Amniotic epithelial cell (primary cell): Measurements from ENCODE around the gene CELA2A.

Experiments
- DNase-seq: peaks from one replicate; pipeline ENCODE4 v3.0.0-alpha.2; 2010; ENCODE audit warnings: low read depth

The CELA2A gene

DNA sequence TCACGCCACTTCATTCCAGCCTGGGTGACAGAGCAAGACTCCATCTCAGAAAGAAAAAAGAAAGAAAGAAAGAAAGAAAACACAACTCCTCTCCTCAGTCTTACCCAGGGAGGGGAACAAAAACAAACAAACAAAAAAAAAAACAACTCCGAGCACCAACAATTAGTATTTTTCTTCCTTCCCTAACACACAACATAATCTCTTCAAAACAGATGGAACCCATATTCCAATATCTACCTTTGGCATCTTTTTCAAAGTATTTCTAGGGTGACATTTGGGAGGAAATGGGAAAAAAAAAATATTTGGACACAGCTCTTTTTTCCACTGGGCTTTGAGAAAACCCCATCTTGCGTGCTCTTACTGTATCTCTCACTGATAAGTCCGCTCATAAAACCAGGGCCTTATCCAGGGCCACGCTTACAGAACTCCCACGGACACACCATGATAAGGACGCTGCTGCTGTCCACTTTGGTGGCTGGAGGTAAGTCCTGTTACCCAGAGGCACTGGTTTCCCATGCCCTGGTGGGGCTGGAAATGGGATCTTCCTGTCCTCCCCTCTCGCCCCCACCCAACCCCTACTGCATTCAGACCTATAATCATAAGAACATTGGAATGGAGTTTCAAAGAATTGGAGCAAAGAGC, at the start of gene CELA2A:
TSS of gene CELA2A (plus strand) at position 420 of the 642 bp plus-strand sequence. CDS start at position 442, 22 bp downstream.
- no peak for DNase-seq

- DNase-seq, result no peak
Measured at GRCh38 chr1:15407580-15407979, 49.0 kb upstream of the CELA2A start.

DNA sequence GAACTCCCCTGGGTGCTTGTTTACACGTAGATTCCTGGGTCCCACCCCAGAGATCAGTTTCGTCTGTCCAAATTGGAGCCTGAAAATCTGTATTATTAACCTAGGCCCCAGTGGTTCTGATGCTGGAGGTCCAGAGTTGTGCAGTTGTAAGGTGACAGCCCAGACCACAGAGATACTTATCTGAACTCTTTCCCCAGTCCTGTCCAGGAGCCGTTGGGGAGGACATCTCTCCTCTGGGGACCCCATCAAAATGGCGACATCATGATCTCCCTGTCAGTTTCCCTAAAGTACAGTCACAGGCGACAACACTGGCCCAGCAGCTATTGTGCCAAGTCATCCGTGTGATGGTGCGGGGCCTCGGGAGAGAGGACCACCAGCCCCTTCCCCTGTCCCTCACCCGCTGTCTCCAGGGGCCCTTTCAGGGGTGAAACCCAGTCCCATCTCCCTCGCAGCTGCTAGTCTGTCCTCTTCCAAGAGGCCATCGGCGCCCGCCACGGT, 47.6 kb upstream of the CELA2A start:
- no peak for DNase-seq

- peak; percentile 62 for DNase-seq
Measured at GRCh38 chr1:15409388-15410222, 46.9 kb upstream of the CELA2A start, which contains the start of gene EFHD2. Gene EFHD2 (plus strand): TSS chr1:15409888. CDS start chr1:15409972, 84 bp downstream.

DNA sequence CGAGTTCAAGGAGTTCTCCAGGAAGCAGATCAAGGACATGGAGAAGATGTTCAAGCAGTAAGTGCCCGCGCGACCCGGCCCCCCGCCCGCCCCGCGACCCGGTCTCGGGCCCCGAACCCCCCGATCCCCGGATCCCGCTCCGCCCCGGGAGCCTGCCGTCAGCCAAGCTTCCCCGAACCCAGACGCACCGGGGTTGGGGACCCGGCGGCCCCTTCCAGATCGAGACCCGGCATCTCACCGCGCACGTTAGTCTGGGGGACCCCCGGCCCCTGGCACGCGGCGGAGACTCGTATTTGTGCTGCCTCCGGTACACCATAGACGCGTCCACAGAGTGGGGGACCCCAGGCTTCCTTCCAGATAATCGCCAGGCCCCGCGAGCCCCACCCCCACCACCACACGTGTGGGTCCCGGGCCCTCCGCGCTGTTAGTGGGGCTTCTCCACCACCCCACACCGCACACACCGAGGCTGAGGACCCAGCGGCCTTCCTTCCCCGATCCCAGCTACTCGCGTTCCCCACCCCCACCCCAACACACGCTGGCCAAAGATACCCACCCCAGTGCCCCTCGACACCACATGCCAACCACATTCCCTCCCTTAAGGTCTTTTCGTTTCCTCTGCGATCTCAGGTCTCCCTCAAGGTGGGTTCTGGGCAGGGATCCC, 46.2 kb upstream of the CELA2A start:
- DNase-seq, result no peak

- DNase-seq, result no peak
Measured at GRCh38 chr1:15410884-15411245, 45.7 kb upstream of the CELA2A start.

DNA sequence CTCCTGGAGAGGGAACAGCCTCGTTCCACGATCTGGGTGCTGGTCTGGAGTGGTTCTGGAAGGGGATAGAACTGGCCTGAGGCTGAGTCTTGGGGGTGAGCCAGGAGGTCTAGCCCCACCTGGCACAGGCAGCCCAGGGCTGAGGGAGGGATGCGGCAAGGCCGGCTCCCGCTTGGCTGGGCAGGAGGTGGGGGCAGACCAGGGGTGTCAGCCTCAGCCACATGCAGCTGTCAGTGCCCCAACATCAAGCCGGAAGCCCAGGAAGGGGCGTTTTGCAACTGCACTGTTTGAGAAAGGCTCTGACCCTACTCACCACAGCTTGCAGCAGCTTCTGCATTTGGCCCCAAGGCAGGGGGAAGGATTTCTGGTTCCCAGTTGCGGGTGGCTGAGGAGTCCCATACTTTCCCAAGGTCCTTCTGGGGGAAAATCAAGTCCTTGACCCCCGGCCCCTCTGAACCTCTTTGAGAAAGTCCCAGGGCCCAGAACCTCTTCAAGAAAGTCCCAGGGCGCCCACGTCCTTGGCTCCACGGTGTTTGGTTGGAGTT, 44.9 kb upstream of the CELA2A start:
- peak; percentile 50 for DNase-seq

- DNase-seq, result no peak
Measured at GRCh38 chr1:15412175-15412800, 44.2 kb upstream of the CELA2A start.

DNA sequence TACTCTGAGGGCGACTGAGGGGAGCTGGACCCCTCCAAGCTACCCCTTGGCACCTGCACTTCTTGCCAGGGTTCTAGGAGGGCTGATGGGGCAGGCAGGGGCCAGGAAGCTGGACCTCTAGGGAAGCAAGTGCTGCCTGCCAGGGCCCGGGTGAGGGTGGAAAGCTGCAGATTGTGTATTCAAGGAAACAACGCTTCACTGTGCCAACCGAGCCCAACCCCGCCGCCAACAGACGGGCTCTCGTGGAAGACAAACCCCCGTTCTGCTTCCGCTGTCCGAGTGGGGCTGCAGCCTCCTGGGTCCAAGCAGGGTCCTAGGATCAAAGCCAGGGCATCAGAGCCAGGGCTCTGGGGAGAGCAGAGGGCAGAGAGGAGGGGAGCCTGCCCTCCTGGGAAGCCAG, 43.7 kb upstream of the CELA2A start:
- DNase-seq, result no peak

GRCh38 chr1:15413563-15414444, 42.7 kb upstream of the CELA2A start:
- no peak for DNase-seq

DNA sequence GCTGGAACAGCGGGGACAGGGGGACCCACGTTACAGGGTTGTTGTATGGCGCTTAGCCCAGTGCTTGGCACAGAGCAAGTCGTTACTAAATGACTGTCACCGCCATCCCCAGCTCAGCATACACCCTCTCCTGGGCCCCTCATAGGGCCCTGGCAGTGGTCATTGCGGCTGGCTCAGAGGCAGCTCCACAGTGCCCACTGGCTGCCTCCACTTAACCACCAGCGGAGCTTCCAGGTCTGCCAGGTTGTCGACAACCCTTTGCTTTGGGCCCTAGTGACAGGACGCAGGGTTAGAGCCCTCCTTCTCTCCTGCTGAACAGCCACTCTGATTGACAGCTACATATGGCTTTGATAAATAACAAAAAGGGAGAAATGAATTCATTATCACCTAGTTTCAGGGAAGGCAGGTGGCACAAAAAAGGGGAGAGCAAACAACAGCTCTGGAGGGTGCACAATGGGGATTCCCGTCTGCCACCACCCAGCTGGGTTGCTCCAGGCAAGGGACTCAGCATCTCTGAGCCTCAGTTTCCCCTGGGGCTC, 42.0 kb upstream of the CELA2A start:
- no peak for DNase-seq

GRCh38 chr1:15417059-15417934, 39.2 kb upstream of the CELA2A start:
- peak; percentile 75 for DNase-seq

DNA sequence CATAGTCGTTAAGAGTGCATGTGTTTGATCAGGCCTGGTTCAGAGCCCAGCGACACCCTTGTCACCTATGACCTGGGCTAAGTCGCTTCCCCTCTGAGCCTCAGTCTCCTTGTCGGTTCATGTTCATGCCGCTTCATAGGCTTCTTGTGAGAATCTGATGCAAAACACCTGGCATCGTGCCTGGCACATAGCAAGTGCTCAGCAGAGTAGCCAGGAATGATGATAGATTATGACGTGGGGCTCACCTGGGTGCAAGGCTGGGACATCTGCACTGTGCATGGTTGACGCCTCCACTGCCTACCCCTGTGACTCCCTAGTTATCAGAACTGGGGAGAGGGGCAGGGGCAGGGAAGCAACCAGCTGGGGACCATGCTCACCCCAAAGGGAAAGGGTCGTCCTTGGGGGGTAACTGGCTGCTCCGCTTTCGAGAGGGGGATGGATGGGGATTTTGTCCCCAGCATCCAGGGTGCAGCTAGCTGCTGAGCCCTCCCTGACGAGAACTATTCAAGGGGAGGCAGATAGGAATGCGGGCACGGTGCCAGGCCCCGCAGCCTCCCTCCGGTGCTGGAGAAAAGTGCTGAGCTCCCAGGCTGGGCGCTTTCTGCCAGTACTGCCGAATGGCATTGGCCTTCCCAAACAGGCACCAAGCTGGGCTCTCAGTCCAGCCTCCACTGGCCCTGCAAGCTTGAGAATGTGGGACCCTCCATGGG, 37.6 kb upstream of the CELA2A start:
- peak; percentile 45 for DNase-seq

DNA sequence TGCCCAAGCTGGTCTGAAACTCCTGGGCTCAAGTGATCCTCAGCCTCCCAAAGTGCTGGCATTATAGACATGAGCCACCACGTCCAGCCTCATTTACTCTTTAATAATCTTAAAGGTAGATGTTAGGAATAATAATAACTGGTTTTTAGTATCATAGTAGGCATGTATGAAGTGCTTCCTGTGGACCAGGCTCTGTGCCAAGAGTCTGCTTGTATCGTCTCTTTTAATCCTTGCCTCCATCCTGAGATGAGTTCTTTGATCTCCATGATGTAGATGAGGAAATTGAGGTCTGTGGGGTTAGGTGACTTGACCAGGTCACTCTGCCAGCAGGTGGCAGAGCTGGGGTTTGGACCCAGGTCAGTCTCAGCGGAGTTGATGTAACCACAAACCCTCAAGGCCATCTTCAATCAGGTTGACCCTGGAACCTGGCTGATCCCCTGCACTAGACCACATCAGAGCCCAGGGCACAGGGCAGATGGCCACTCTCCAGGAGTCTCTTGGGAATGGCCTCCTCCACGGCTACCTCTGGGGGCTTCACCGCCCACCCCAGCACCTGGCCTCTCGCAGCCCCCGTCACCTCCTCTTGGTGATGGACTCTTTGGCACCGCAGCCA, 35.6 kb upstream of the CELA2A start:
- DNase-seq, result no peak

GRCh38 chr1:15422871-15423270, 33.7 kb upstream of the CELA2A start:
- no peak for DNase-seq

DNA sequence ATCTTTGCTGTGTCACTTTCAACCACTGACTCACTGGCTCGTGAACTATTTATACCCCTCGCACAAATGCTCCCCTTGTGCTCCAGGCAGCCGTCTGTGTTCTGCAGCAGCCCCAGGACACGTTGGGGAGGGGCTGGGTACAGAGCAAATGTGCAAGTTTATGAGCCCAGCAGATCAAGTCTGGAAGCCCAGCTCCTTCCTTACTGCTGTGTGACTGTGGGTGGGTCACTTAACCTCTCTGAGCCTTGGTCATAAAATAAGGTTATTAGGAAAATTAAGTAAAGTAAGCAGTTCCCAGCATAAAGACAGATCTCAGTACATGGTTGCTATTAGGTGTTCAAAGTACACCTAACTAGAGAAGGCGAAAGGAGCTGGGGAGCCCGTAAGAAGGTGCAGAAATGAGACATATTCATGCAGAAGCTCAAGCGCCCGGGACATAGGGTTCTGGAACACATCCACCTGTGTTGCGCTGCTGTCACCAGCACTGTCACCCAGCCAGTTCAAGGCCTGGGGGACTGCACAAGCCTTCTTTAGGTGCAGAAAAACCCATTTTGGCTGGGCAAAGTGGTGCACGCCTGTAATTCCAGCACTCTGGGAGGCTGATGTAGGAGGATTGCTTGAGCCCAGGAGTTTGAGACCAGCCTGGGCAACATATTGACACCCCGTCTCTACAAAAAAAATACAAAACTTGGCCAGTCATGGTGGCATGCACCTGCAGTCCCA, 33.0 kb upstream of the CELA2A start:
- DNase-seq, result no peak

- DNase-seq, result no peak
Measured at GRCh38 chr1:15424146-15424667, 32.3 kb upstream of the CELA2A start.

- DNase-seq, result no peak
Measured at GRCh38 chr1:15424981-15425380, 31.6 kb upstream of the CELA2A start.
